CD4-positive, alpha-beta T cell treated with Interleukin-4 for 4 hours (primary cell): ENCODE results near the gene POLR1G.
"Not testable (repeated sequence)": the region's sequence is repeated elsewhere in the genome, so short reads cannot be mapped to it uniquely, and the experiment has no call there.

Source experiments
- DNase-seq: peaks from one replicate; pipeline ENCODE4 v3.0.0-alpha.2; 2020

POLR1G gene

GRCh38 chr19:45423033-45423588 is 16.7 kb downstream of the POLR1G start:
- peak; percentile 83 for DNase-seq

DNA sequence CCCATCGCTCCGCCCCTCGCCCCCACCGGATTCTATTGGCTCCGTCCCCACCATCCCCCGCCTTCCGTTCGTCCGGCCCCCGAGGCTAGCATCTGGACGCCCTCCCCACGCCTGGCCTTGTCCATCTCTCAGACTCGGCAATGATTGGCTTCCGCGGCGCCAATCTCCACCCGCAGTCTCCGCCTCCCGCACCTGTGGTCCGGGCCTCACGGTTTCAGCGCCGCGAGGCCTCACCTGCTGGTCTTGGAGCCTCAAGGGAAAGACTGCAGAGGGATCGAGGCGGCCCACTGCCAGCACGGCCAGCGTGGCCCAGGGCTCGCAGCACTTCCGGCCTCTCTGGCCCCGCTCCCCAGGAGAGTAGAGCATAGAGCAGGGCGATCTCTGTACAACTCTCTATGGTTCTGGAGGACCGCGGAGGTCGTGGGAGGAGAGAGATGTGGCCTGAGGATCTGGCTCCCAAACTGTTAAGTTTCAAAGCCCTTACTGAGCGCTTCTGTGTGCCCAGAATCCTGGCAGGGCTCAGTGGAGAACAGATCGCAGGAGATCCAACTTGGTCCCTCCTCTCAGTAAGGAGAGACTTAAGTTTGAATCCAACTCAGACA is 17.2 kb downstream of the POLR1G start, which contains the start of gene ERCC1:
Gene ERCC1 (minus strand): TSS at position 329 of the 602 bp plus-strand sequence. CDS start 543 bp downstream, outside the sequence.
- DNase-seq = peak; percentile 54

DNA sequence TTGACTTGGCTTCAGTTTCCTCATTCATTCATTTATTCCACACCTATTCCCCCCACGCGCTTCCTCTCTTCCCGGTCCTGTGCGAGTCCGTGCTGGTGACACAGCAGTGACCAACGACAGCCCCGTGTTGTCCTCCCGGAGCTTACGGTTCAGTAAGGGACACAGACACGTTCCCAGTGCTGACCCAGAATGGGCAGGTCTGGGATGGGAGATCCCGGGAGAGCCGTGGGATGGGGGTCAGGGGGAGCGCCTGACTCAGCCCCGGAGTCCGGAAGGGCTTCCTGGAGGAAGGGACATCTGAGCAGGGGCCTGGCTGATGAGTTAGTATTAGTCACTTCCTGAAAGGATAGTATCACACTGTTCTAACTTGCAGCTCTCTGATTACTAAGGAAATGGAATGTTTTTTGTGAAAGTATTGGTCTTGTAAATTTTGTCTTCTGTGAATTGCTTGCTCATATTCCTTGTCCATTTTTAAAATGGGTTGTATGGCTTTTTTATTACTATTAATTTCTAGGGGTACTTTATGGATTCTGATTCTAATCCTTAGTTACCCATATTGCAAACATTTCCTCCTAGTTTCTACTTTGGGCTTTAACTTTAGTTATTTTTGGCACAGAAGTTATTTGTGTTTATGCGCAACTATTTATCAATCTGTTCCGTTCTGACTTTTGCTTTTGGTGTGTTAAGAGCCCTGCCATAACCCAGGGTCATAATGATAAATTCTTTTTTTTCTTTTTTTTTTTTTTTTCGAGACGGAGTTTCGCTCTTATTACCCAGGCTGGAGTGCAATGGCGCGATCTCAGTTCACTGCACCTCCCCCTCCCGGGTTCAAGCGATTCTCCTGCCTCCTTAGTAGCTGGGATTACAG is 18.0 kb downstream of the POLR1G start:
- DNase-seq = peak; percentile 47

GRCh38 chr19:45428384-45429231 is 22.2 kb downstream of the POLR1G start:
- no peak for DNase-seq

GRCh38 chr19:45429896-45430295 is 23.5 kb downstream of the POLR1G start:
- DNase-seq = not testable (repeated sequence)

GRCh38 chr19:45431008-45431407 is 24.6 kb downstream of the POLR1G start:
- not testable (repeated sequence) for DNase-seq

DNA sequence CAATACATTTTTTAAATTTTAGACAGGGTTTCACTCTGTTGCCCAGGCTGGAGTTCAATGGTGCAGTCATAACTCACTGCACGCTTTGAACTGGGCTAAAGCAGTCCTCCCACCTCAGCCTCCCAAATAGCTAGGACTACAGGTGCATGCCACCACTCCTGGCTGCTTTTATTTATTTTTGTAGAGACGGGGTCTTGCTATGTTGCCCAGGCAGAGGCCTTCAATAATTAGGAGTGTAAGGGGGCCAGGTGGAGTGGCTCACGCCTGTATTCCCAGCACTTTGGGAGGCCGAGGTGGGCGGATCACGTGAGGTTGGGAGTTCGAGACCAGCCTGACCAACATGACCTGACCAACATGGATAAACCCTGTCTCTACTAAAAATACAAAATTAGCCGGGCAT is 26.1 kb downstream of the POLR1G start:
- not testable (repeated sequence) for DNase-seq

DNA sequence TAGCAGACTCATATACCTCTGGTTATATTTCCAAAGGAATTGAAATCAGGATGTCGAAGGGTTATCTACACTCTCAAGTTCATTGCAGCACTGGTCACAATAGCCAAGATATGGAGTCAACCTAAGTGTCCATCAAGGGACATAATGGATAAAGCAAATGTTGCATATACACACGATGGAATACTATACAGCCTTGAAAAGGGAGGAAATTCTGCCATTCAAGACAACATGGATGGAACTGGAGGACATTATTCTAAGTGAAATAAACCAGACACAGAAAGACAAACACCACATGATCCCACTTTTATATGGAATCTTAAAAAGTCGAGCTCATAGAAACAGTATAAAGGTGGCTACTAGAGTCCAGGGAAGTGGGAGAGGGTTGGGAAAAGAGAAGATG is 30.9 kb downstream of the POLR1G start:
- no peak for DNase-seq

DNA sequence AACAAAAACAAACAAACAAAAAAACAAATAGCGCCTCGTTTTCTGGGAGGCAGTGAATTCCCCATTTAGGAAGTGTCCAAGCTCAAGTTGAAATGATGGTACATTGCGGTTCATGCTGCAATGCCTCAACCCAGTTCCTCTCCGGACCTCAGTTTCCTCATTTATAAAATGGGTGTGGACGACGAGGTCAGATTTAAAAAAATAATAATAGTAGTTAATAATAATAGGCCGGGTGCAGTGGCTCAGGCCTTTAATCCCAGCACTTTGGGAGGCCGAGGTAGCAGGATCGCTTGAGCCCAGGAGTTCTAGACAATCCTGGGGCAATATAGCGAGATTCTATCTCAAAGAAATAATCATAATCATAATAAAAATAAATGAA is 32.7 kb downstream of the POLR1G start:
- DNase-seq = no peak

GRCh38 chr19:45439569-45440258 is 33.3 kb downstream of the POLR1G start:
- DNase-seq = peak; percentile 88

DNA sequence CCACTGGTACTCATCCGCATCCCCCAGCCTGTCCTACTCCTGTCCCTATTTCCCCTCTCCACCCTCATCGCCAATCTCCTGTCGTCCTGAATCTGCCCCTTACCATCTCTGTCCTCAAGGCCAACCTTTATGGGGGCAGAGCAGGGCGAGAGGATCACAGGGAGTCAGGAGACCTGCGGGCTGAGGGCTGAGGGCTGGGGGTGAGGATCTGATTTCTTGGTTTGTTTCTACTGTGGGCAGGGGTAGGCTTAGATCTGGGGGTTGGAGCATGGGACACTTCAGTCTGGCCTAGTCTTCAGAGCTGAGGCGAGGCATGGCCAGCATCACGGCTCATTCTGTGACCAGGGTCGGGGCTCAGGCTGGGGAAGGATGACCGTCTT is 33.8 kb downstream of the POLR1G start:
- no peak for DNase-seq

- DNase-seq = no peak
Observed at GRCh38 chr19:45440873-45441654, 34.6 kb downstream of the POLR1G start.

DNA sequence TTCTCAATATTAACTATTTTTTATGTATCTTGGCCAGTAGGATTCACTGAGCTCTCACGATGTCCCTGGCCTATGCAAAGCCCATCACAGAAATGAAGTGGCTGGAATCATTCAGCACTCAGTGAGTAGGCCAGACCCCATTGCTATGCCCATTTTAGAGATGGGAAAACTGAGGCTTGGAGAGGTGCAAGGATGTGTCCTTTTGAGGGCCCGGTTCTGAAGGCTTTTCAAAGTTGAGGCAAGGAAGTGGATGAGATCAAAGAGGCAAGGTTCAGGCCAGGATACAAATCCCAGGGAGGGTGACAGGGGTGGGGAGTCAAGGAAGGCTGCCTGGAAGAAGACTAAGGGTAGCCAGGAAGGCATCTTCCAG is 35.9 kb downstream of the POLR1G start:
- DNase-seq = no peak

GRCh38 chr19:45442778-45443461 is 36.5 kb downstream of the POLR1G start:
- peak; percentile 62 for DNase-seq

GRCh38 chr19:45443462-45444317 is 37.2 kb downstream of the POLR1G start:
- peak; percentile 55 for DNase-seq

DNA sequence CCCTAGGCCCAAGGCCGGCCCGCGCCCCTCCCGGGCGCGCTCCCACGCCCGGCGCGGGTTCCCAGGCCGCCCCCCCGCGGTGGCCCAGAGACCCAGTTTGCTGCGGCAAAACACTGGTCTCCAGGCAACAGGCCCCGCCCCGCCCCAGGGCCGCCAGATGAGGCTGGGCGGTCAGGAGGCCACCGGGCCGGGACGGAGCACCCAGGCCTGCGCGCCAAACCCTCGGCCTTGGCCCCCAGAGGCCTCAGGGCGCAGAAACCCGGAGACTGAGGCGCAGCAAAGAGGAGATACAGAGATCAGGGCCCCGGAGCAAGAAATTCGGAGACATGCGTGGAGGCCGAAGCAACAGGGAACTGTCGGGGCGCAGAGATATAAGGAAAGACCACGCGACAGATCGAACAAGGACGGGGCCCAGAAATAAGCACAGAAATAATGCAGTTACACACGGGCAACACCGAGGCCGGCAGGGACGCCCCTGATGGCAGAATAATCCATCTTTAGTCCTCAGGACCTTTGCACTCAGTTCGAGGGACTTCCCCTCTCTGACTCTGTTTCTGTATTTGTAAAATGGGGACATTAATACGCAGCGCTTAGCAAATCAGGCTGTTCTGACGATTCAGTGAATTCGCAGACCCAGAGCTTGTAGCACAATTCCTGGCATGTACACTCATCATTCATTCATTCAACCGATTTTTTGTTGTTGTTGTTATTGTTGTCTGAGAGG is 38.0 kb downstream of the POLR1G start:
- DNase-seq = peak; percentile 87

DNA sequence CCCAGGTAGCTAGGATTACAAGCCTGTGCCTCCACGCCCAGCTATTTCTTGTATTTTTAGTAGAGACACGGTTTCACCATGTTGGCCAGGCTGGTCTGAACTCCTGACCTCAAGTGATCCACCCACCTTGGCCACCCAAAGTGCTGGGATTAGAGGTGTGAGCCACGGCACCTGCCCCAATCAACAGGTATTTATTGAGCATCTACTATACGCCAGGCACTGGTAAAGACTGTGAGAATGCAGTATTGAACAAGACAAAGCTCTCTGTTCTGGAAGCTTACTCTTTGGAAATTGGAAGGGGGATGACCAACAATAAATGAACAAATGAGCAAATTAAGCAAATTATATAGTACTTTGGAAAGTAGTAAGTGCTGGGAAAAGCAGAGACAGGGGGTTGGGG is 38.7 kb downstream of the POLR1G start:
- no peak for DNase-seq

DNA sequence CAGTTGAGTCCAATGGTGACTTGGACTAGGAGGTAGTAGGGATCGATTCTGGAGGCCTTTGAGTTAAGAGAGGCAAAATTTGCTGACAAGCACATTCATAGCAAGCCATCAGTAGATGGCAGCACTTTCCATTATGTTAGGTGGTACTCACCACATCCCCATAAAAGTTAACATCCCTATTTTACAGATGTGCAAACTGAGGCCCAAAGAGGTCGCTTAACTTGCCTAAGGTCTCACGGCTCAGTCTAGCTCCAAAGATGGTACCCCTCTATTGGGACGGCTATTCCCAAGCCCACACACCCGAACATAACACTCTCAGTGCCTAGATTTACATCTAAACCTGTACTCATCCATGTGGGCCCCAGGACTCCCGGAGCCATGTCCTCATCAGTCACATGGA is 39.9 kb downstream of the POLR1G start:
- DNase-seq = peak; percentile 55

DNA sequence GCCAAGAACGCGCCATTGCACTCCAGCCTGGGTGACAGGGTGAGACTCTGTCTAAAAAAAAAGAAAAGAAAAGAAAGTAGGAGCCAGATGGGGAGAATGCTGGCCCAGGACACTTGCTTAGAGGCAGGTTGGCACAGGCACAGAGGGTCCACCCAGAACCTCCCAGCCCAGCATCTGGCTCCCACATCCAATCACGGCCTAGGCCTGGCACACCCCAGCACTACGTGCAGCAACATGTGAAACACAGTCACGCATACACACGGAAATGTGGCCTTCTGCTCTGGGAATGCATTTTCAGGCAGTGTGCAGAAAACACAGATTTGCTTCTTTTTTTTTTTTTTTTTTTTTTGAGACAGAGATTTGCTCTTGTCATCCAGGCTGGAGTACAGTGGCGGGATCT is 40.5 kb downstream of the POLR1G start:
- DNase-seq = no peak

GRCh38 chr19:45448425-45448756 is 41.9 kb downstream of the POLR1G start:
- DNase-seq = no peak
